AG09319 (cell line): Measurements from ENCODE around the gene CCDC69.

Experiments
- DNase-seq: peaks from one replicate; pipeline ENCODE4 v3.0.0-alpha.2; 2010; ENCODE audit warnings: low read depth; ENCODE audit errors: extremely low read depth
- TF ChIP-seq, protein P1 (sequence below): IDR thresholded peaks from 2 replicates; pipeline ENCODE4 v1.5.1; 2011; ENCODE audit warnings: low read depth, mild to moderate bottlenecking, inconsistent platforms, low read length, moderate library complexity

Gene CCDC69

DNA sequence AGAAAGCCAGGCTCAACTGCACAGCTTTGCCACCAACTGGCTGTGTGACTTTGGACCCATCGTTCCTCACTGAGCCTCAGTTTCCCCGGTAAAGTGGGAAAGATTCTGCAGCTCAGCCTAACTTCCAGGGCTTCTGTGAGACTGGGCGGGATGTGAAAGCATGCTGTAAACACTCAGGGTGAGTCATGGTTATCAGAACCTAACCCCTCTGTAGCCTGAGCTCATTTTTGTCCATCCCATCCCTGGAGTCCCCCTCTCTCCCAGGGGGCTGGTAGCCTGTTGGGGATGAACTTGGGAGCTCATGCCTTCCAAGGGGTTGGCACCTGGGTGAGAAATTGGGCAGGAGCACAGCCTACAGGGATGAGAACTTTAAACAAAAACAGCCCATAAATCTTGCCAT is 2.3 kb downstream of the CCDC69 start:
- TF ChIP-seq, protein P1, sequence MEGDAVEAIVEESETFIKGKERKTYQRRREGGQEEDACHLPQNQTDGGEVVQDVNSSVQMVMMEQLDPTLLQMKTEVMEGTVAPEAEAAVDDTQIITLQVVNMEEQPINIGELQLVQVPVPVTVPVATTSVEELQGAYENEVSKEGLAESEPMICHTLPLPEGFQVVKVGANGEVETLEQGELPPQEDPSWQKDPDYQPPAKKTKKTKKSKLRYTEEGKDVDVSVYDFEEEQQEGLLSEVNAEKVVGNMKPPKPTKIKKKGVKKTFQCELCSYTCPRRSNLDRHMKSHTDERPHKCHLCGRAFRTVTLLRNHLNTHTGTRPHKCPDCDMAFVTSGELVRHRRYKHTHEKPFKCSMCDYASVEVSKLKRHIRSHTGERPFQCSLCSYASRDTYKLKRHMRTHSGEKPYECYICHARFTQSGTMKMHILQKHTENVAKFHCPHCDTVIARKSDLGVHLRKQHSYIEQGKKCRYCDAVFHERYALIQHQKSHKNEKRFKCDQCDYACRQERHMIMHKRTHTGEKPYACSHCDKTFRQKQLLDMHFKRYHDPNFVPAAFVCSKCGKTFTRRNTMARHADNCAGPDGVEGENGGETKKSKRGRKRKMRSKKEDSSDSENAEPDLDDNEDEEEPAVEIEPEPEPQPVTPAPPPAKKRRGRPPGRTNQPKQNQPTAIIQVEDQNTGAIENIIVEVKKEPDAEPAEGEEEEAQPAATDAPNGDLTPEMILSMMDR: no peak
- no peak for DNase-seq

DNA sequence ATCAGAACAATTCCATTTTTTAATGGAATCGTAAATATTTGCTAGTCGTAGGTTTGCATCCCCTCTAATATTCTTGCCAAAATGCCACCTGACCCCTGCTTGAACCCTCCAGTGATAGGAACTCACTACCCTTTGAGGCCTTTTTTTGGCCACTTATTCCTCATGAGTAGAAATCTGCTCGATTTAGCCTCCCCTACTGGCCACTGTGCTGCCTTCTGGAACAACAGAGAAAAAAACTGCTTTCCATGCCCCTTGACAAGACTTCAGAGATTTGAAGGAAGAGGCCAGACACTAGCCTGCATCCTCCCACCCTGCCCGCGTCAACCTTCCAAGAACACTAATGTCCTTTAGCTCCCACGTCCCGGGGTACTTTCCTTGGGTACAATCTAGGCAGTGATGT is 4.1 kb downstream of the CCDC69 start:
- DNase-seq: no peak
- TF ChIP-seq, protein P1: no peak

DNA sequence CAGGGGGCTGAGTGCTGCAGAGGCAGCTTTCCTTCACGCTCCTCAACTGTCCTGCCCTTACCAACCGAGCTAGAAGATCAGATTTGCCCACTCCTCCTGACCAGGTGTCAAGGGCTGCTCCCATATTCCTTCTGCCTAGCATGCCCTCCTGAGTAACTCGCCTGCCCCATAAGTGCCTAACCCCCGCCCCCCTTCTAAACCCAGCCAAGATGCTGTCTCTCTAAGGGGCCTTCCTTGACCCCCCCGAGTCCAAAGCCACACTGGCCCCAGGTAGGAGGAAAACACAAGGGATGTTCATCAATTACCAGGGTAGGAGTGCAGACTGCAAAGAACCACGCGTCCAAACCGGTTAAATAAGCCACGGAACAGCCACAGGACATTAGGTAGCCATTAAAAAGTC is 4.8 kb downstream of the CCDC69 start:
- DNase-seq: no peak
- TF ChIP-seq, protein P1: no peak

DNA sequence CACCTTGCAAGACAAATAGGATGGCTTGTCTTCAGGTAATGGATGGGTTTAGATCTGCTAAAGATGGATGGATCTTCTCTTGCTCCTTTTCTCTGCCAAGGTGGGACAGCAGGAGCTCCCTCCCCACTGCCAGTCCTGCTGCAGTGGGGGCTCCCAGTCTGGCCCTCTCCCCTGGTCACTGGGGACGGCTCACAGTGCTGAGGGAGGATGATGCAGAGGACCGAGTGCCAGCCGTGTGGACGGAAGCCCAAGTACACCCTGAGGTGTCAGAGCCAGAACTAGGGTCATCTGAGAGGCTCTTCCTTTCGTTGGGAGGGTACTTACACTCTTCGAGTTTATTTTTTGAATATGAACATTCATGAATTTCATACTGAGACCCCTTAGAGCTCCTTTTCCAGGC is 5.7 kb downstream of the CCDC69 start:
- TF ChIP-seq, protein P1: no peak

DNA sequence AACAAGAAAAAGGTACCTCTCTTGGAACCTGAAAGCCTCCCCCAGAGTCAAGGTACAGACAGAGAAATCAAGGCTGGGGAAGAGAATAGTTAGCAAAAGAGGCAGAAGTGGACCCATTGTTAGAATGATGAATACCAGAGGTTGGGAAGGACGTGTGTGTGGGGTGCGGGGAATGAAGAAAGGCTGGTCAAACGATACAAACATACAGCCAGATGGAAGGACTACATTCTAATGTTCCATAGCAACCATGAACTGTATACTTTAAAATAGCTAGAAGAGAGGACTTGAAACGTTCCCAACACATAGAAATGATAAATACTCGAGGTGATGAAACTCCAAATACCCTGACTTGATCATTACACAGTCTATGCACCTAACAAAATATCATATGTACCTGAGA is 7.1 kb downstream of the CCDC69 start:
- DNase-seq: no peak
- TF ChIP-seq, protein P1: no peak

More for the DNA sequence above, 5.7 kb downstream of the CCDC69 start:
- DNase-seq: no peak

DNA sequence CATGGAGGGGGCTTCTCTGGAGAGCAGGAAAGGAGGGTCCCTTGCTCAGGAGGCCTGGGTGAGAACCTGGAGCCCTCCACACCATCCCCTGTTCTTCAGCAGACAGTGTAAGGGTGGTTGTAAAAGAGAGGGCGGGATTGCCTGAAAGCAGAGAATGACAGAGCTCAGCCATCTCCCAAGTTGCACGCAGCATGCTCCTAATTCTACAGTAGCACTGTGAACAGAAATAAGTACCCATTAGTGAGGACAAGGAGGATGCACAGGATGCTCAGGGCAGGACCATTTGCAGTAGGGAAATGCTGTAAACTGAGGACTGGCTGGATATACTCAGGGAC is 8.4 kb downstream of the CCDC69 start:
- DNase-seq: no peak
- TF ChIP-seq, protein P1: no peak

DNA sequence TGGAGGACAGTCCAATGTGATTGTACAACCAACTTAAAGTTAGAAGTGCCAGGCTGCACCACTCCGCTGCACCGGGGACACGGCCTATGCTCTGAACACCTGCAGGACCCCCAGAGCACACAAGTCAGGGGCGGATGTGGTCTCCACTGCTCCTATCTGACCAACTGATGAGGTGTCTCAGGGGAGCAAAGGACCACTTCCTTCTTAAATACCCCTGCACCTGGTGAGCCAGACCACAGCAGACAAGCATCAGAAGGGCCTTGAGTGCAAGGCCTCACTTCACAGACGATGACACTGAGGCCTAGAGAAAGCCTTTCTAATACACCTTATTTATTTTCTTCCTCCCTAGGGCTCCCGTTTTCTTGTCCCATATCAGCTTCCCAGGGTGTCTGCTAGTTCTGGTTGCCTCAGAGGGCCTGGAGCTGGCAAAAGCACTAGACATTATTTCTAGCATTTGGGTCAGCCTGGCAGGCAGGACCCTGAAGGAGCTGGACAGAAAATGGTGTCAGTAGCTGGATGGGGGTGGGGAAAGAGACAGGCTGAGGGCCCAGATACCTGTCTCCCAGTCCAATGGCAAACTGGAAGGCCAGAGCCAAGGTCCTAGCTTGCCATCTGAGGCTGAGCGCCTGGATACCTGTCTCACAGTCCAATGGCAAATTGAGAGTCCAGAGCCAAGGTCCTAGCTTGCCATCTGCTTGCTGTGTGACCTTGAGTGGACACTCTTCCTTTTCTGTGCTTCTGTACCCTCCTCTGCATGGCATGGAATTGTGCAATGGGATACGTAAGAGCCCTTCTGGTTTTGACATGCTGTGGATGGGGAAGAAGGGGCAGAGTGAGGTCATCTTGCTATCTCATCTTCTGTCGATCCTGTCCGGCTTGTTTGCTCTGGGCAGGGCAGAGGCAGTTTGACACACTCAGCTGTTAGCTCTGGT is 9.0 kb downstream of the CCDC69 start:
- no peak for DNase-seq
- TF ChIP-seq, protein P1: no peak
